ENCODE measurements around the gene PCDHGB5.
"Not testable (repeated sequence)": the region's sequence is repeated elsewhere in the genome, so short reads cannot be mapped to it uniquely, and the experiment has no call there.

PCDHGB5 gene

GRCh38 chr5:141412854-141413539 is 15.2 kb downstream of the PCDHGB5 start, which contains the start of gene PCDHGA10:
Gene PCDHGA10 (plus strand): TSS chr5:141412987. CDS start chr5:141413176, 189 bp downstream.
- peak; percentile 45 for DNase-seq (ENCODE audit: low read depth)

- DNase-seq (ENCODE audit: low read depth) = no peak
These were observed 15.9 kb downstream of the PCDHGB5 start for GRCh38 chr5:141413540-141414069.

- not testable (repeated sequence) for DNase-seq (ENCODE audit: low read depth)
These were observed 17.0 kb downstream of the PCDHGB5 start for GRCh38 chr5:141414548-141415274.

GRCh38 chr5:141415275-141415618 is 17.5 kb downstream of the PCDHGB5 start:
- DNase-seq (ENCODE audit: low read depth) = not testable (repeated sequence)

- peak; percentile 21 for DNase-seq (ENCODE audit: low read depth)
These were observed 19.9 kb downstream of the PCDHGB5 start, which contains the start of gene PCDHGB7 for GRCh38 chr5:141417494-141418172. Gene PCDHGB7 (plus strand): TSS chr5:141417677. CDS start chr5:141417860, 183 bp downstream.

GRCh38 chr5:141419074-141419880 is 21.5 kb downstream of the PCDHGB5 start:
- DNase-seq (ENCODE audit: low read depth) = no peak

- DNase-seq (ENCODE audit: low read depth) = no peak
These were observed 23.2 kb downstream of the PCDHGB5 start, which contains the start of gene PCDHGA11 for GRCh38 chr5:141420855-141421488. Gene PCDHGA11 (plus strand): TSS chr5:141421051. CDS start chr5:141421228, 177 bp downstream.

GRCh38 chr5:141421489-141421855 is 23.7 kb downstream of the PCDHGB5 start:
- no peak for DNase-seq (ENCODE audit: low read depth)

- no peak for DNase-seq (ENCODE audit: low read depth)
These were observed 25.1 kb downstream of the PCDHGB5 start for GRCh38 chr5:141422742-141423291.

GRCh38 chr5:141427783-141428426 is 30.2 kb downstream of the PCDHGB5 start:
- no peak for DNase-seq (ENCODE audit: low read depth)

- no peak for DNase-seq (ENCODE audit: low read depth)
These were observed 32.8 kb downstream of the PCDHGB5 start, which contains the start of gene PCDHGA12 for GRCh38 chr5:141430332-141431113. Gene PCDHGA12 (plus strand): TSS chr5:141430507. CDS start chr5:141430760, 253 bp downstream.

- DNase-seq (ENCODE audit: low read depth) = no peak
These were observed 33.5 kb downstream of the PCDHGB5 start for GRCh38 chr5:141431286-141431685.

- not testable (repeated sequence) for DNase-seq (ENCODE audit: low read depth)
These were observed 34.6 kb downstream of the PCDHGB5 start for GRCh38 chr5:141432308-141432707.

GRCh38 chr5:141432726-141433125 is 35.0 kb downstream of the PCDHGB5 start:
- DNase-seq (ENCODE audit: low read depth) = not testable (repeated sequence)

GRCh38 chr5:141434006-141434405 is 36.3 kb downstream of the PCDHGB5 start:
- no peak for DNase-seq (ENCODE audit: low read depth)

- no peak for DNase-seq (ENCODE audit: low read depth)
These were observed 39.5 kb downstream of the PCDHGB5 start for GRCh38 chr5:141437221-141437620.

- DNase-seq (ENCODE audit: low read depth) = no peak
These were observed 41.8 kb downstream of the PCDHGB5 start for GRCh38 chr5:141439411-141440141.

GRCh38 chr5:141440341-141440740 is 42.6 kb downstream of the PCDHGB5 start:
- no peak for DNase-seq (ENCODE audit: low read depth)

Data from T follicular helper cell (primary cell).